Esophagus (tissue), 2 donors: ENCODE measurements around the gene OR5I1. TPM values are rescaled to one million over a fixed set of nuclear protein-coding genes. Genes with fewer than 3 reads are reported as not detected.
"Not testable (repeated sequence)": the region's sequence is repeated elsewhere in the genome, so short reads cannot be mapped to it uniquely, and the experiment has no call there.

Experiments used
- H3K27ac ChIP-seq, 2 donors: one replicate each; pipeline ENCODE4 v1.5.1; 2013; ENCODE audit warnings: low read depth in 2 of 2, mild to moderate bottlenecking in 2 of 2, inconsistent platforms in 1 of 2, low read length in 1 of 2, moderate library complexity in 1 of 2
- H3K27me3 ChIP-seq, 2 donors: one replicate each; pipeline ENCODE4 v1.6.1; 2013; ENCODE audit warnings: low read length in 2 of 2, control low read depth in 1 of 2, mild to moderate bottlenecking in 1 of 2; ENCODE audit not compliant: insufficient read depth in 2 of 2, control insufficient read depth in 1 of 2
- H3K36me3 ChIP-seq, 2 donors: one replicate each; pipeline ENCODE4 v1.6.1; 2013; ENCODE audit warnings: low read length in 1 of 2; ENCODE audit not compliant: control insufficient read depth in 2 of 2, insufficient read depth in 2 of 2
- H3K4me1 ChIP-seq, 2 donors: one replicate each; pipeline ENCODE4 v1.6.1; 2013; ENCODE audit warnings: low read length in 1 of 2; ENCODE audit not compliant: control insufficient read depth in 2 of 2, insufficient read depth in 2 of 2
- H3K4me3 ChIP-seq, 2 donors: one replicate each; pipeline ENCODE4 v1.5.1; 2013; ENCODE audit warnings: low read length in 2 of 2, mild to moderate bottlenecking in 2 of 2, low read depth in 1 of 2, moderate library complexity in 1 of 2
- H3K9me3 ChIP-seq, 2 donors: one replicate each; pipeline ENCODE4 v1.6.1; 2013; ENCODE audit warnings: mild to moderate bottlenecking in 2 of 2, low read depth in 1 of 2, low read length in 1 of 2, moderate library complexity in 1 of 2; ENCODE audit not compliant: control insufficient read depth in 2 of 2, insufficient read depth in 1 of 2
- WGBS, 2 donors: extraction: QIAGEN DNeasy Blood & Tissue Kit; methylation state at CpG; one replicate each; pipeline ENCODE4 v1.1.7; 2013; 5-methylcytosine and 5-hydroxymethylcytosine counted together
- polyA plus RNA-seq, 2 donors: library from polyadenylated mRNA; stranded (reverse); fragments of 200-250 nt; gene quantifications; one replicate each; pipeline ENCODE4 v1.2.3, GENCODE V29; 2013
- donor health status: healthy with polysubstance abuse.
- donor health status: Bipolar disorder and iron deficiency.

Gene OR5I1
- polyA plus RNA-seq, 2 donors, result not detected

DNA sequence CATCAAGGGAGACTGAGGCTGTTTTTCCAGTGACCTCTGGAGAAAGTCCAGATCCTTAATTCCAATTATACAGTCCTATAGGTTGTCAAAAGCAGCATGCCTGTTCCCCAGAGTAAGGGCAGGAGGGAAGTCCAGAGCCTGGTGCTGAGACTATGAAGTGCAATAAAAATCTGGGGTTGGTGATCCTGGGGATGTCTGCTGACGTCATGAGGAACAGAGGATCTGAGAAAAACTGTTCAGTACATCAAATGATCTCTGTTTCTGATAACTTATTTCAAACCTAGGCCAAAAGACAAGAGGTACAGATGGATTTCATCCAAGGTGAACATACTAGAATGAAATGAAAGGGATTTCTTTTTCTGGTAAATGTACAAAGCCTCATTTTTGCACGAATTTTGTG lies 33.9 kb downstream of the OR5I1 start:
- Histone ChIP-seq H3K9me3 (peaks cover 0 to 2% of the 10 kb centered on the region in 2 donors), H3K4me3 (no peak overlapping the region), H3K4me1 (no peaks in the 10 kb centered on the region), H3K27me3 (no peaks in the 10 kb centered on the region), H3K36me3 (no peaks in the 10 kb centered on the region), H3K27ac (no peak overlapping the region)
- WGBS, 2 donors, result 23 to 30% methylated on average over 2 of the region's 2 CpGs

- no peak overlapping the region for H3K4me3 ChIP-seq
- H3K27ac ChIP-seq, result no peak overlapping the region
- WGBS, 2 donors, result 61 to 64% methylated on average over 8 of the region's 8 CpGs
- no peaks in the 10 kb centered on the region for H3K36me3 ChIP-seq
- peaks cover 2 to 3% of the 10 kb centered on the region in 2 donors for H3K9me3 ChIP-seq
- no peaks in the 10 kb centered on the region for H3K27me3 ChIP-seq
- H3K4me1 ChIP-seq, result no peaks in the 10 kb centered on the region
These were observed 41.0 kb downstream of the OR5I1 start for GRCh38 chr11:55895216-55895615.

GRCh38 chr11:55885481-55885880 lies 50.7 kb downstream of the OR5I1 start:
- H3K27me3 ChIP-seq, H3K4me3 ChIP-seq, H3K4me1 ChIP-seq, H3K27ac ChIP-seq, H3K9me3 ChIP-seq, H3K36me3 ChIP-seq: not testable (repeated sequence)
- 86 to 90% methylated on average over 9 of the region's 9 CpGs for WGBS, 2 donors

Other genes starting within 250 kb of the OR5I1 start
- not detected for gene OR5D13, start 163.0 kb downstream of the OR5I1 start, polyA plus RNA-seq
- gene OR5D14, start 140.8 kb downstream of the OR5I1 start, polyA plus RNA-seq, result not detected
- gene OR5L1, start 125.0 kb downstream of the OR5I1 start, polyA plus RNA-seq, result not detected
- gene OR5D18, start 116.8 kb downstream of the OR5I1 start, polyA plus RNA-seq, result not detected
- gene OR5L2, start 109.2 kb downstream of the OR5I1 start, polyA plus RNA-seq, result not detected
- not detected for gene OR5D16, start 97.6 kb downstream of the OR5I1 start, polyA plus RNA-seq
- not detected for gene TRIM51, start 53.1 kb downstream of the OR5I1 start, polyA plus RNA-seq
- gene OR5W2, start 21.8 kb downstream of the OR5I1 start, polyA plus RNA-seq, result not detected
- not detected for gene OR10AG1, start 33.5 kb upstream of the OR5I1 start, polyA plus RNA-seq
- not detected for gene OR5F1, start 58.2 kb upstream of the OR5I1 start, polyA plus RNA-seq
- not detected for gene OR5AS1, start 91.3 kb upstream of the OR5I1 start, polyA plus RNA-seq
- not detected for gene OR8I2, start 156.9 kb upstream of the OR5I1 start, polyA plus RNA-seq
- gene OR8H2, start 167.3 kb upstream of the OR5I1 start, polyA plus RNA-seq, result not detected
- not detected for gene OR8H3, start 186.0 kb upstream of the OR5I1 start, polyA plus RNA-seq
- not detected for gene OR8J3, start 203.8 kb upstream of the OR5I1 start, polyA plus RNA-seq
- not detected for gene OR8K5, start 223.9 kb upstream of the OR5I1 start, polyA plus RNA-seq
- not detected for gene OR5J2, start 240.2 kb upstream of the OR5I1 start, polyA plus RNA-seq